Dedifferentiated amniotic fluid mesenchymal stem cell (primary cell): ENCODE measurements around the gene SH3RF2.
"Not testable (repeated sequence)": the region's sequence is repeated elsewhere in the genome, so short reads cannot be mapped to it uniquely, and the experiment has no call there.

Source experiments
- DNase-seq: peaks from one replicate; pipeline ENCODE4 v3.0.0-alpha.2; 2016; ENCODE audit errors: extremely low spot score

SH3RF2 gene

DNA sequence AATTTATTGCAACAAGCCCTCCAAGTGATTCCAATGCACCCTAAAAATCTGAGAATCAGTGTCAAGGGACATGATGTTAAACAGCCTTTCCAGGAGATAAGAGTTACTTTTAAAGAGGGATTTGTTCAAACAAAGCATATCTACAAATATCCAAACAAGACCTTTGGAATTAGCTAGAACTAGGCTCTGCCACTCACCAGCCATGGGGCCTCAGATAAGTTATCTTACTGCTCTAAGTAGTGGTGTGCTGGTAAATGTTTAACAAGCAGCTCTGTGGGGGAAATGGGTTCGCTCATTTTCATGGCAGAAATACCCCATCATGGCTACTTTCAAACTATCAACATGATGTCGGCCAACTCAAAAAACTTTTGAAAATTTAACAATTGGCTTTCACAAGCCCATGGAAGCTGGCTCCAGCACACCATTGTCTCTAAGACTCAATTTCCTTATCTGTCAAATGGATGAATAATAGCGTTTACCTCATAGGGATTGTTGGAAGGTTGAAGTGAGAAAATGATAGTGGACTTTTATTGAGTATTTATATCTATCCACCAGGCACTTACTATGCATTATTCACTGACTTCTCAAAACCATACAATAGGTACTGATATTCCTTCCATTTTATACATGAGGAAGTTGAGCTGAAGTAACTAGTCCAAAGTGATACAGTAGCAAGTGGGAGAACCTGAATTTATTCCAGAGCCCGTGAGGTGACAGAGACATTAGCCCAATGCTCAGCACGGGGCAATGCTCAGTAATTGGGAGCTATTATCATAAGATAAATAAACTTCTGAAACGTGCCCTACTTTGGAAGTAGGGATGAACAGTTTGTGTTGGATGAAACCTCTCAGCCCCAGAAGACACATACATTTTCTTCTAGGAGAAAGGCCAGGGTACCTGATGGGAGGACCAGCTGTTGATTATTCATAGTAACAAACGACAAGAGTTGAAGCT, 43.2 kb downstream of the SH3RF2 start:
- no peak for DNase-seq

DNA sequence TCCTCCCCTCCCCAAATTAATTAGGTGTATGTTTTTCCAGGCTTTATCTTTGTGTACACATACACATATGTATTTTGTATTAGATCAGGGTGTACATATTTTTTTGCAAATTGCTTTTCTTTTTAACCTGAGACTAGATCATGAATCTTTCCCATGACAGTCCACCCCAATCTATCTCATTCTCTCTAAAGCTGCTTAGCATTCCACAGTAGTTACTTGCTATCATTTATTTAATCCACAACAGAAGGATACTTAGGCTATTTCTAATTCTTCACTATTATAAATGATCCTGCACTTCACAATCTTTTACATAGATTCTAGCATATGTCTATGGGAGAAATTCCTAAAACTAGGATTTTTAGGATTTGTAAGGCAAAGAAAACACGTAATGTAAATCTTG, 43.9 kb downstream of the SH3RF2 start:
- DNase-seq = no peak

DNA sequence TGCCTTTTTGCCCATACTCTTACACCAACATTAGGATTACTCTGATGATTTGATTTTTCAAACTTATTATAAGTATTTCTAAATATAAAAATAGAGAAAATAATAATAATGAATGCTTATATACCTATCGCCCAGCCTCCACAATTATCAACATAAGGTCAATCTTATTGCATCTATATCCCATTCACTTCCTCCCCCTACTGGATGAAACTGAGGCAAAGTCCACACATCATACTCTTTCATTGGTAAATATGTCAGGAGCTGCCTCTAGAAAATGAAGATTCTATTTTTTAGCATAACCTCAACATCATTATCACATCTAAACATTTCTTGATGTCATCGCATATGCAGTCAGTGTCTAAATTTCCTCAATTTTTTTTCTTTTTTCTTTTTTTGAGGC, 44.3 kb downstream of the SH3RF2 start:
- no peak for DNase-seq

DNA sequence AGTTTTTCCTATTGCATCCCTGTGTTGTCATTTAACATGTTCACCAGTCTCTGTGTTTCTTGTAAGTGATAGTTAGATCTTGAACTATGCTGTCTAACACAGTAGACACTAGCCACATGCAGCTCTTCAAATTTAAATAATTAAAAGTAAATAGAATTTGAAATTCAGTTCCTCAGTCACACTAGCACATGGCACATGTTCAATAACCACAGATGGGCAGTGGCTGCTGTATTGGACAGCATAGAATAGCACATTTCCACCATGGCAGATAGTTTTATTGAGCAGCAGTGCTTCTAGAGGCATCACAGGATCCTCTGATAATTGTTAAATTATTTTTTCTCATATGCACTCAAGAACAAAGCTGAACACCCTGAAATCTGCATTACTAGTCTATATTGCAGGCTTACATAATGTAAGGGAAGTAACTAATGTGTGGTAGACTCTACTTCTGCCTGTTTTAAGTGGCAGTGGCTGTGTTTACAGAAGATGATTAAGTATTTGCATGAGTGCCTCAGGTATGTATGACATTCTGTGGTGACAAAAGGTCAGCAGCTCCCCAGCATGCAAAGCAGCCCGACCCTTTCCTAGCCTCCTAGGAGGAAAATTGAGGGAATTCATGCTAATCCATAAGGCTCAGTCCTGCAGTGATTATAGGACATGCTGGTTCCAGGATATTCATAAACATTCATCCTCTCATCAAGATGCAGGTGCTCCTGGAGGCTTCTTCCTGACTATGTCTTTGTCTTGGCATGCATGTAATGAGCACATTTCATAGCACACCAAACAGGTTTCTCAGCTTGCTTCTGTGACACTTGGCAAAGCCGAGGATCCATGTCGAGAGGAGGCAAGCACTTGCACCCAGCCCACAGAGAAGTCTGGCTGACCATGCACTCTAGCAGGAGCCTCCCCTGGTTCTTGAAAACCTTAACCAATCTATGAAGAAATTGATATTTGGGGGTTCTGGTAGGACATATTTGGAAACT, 45.5 kb downstream of the SH3RF2 start:
- DNase-seq = no peak

DNA sequence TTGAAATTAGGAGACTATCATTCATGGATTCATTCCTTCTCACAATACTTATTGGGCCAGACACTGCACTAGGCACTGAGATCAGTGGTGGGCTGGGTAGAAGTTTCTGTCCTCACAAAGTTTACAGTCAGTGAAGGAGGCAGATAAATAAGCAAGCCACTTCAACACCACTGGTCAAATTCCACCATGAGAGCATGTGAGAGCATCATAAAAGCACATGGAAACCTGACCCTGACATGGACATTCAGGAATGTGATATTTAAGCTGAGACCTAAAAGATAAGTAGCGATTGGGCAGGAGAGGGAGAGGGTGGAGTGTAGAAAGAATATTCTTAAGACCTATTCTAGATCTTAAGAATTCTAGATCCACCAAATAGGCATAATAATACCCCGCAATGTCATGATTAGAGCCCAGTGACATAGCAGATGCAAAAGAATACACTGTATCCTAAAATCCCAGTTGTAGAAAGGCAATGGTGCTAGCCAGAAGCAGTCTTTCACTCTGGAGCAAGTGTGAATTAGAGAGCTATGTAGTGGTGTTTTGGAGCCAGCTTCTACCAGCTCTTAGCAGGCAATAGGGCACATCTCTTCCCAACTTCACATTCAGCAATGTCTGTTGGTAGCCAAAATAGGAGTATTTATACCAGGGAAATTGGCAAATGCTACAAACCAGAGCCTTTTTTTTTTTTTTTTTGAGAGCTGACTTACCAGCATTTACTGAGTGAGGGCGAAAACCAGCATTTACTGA, 46.4 kb downstream of the SH3RF2 start:
- DNase-seq = no peak

DNA sequence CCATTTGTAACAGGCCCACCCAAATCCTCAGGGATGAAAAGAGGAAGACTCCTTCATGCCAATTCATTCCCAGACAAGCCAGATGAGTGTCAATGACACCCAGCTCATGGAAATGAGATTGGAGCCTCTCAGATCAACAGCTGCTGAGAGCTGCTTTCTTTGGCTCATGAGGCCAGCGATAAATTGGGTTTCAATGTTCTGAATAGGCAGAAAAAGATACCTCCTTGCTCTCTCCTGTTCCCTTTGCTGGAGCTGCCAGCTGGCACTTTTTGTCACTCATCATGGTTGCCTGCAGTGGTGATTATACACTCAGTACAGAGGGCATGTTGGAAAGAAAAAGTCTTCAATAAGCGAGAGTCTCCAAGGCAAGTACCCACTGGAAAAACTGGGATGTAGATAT, 47.1 kb downstream of the SH3RF2 start:
- no peak for DNase-seq

DNA sequence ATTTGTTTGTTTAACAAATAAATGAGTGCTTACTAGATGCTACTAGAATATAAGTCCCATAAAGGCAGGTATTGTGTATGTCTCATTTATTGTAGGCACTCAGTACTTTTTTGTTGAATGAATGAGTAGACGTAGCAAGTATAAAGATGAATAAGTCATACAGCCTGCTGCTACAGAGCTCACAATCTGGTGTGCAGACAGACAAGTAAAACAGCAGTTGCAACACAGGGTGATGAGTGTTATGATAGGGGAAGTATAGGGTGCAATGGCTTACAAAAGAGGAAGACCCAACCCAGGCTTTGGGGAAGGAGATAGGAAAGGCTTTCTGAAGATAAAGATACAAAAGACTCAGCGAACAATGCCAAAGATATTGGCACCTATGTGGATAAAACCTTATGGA, 47.7 kb downstream of the SH3RF2 start:
- DNase-seq = no peak

DNA sequence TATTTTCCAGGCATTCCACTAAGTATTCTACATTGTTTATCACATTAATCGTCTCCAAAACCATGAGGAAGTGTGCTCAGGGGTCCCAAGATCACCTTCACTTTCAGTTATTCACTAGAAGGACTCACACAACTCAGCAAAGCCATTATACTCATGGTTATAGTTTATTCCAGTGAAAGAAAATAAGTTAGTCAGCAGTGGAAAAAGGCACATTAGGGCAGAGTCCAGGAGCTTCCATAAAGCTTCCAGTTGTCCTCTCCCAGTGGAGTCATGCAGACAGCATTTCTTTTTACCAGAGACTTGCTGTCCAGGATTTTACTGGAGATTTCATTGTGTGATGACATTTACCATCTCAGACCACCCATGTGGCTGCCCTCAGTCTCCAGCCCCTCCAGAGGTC, 51.5 kb downstream of the SH3RF2 start:
- no peak for DNase-seq

DNA sequence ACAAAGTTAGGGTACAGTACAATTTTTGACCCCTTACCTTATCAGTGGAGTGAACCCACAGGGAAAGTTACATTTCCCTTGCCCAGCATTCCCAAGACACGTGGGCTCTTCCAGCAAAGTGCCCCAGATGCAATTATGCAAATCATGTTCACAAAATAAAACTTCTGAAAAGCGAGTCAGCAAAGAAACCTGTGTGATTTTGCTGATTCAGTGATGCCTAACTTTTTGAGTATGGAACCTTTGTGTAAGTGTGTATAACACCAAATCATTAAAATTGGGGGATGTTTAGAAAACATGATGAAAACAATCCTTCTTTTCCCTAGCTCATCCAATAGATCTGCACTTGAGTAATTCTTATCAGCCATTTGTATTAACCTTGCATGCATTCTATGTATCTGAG, 52.6 kb downstream of the SH3RF2 start:
- DNase-seq = no peak

DNA sequence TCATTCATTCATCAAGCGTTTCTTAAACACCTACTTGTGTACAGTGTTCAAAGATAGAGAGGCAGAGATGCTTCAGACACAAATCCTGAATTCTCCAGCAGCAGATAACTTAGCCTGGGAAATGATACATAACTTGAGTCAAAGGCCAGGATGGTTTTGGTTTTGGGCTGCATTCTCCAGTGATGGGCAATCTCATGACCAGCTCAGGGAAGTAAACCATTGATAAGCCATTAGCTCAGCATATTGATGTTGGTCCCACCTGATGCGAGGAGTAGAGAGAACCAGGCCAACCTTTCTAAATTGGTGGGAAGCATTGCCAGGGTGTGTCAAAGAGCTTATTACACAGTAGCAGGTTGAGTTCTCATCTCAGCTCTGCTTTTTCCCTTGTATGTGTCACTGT, 53.0 kb downstream of the SH3RF2 start:
- no peak for DNase-seq

DNA sequence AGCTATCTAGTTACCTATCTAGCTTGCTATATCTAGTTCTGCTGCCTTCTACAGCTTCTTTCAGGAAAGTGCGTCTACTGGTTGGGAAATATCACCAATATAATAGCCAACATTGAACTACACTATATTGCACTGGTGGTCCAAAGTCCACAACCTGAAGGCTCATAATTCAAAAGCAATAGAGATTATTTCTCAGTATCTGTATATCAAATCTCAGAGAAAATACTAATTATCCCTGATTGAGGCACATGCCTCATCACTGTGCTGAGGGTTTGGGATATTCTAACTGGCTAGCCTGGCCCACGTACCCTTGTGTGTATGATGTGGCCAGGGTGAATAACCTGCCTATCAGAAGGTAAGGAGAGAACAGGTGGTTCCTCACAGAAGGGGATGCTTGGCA, 53.8 kb downstream of the SH3RF2 start:
- DNase-seq = no peak

DNA sequence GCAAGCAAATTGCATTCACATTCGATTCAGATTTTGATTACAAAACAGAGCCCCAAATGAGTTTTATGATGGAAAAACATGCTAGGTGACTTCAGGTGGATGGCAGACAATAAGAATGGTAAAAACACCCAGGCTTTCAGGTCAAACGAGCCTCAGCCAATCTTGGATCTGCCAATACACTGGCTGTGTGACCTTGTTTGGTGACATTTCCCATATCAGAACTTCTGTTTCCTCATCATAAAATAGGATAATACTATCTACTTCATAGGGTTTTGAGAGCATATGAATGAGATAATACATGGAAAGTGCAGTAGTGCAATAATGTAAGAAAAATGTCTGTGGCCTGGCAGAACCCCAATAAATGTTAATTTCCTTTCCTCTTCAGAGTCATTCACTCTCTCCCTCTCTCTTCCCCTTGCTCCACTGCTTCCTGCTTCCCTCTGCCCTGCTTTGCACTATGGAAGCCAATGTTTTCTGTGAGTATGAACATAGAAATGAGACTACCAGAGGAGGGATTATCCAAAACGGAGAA, 54.7 kb downstream of the SH3RF2 start:
- DNase-seq = no peak

DNA sequence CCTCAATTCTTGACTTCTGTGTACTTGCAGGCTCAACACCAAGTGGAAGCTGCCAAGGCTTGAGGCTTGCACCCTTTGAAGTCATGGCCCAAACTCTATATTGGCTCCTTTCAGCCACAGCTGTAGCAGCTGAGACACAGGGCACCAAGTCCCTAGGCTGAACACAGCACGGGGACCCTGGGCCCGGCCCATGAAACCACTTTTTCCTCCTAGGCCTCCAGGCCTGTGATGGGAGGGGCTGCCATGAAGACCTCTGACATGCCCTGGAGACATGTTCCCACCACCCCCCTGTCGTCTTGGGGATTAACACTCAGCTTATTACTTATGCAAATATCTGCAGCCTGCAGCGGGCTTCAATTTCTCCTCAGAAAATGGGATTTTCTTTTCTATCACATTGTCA, 57.2 kb downstream of the SH3RF2 start:
- not testable (repeated sequence) for DNase-seq

DNA sequence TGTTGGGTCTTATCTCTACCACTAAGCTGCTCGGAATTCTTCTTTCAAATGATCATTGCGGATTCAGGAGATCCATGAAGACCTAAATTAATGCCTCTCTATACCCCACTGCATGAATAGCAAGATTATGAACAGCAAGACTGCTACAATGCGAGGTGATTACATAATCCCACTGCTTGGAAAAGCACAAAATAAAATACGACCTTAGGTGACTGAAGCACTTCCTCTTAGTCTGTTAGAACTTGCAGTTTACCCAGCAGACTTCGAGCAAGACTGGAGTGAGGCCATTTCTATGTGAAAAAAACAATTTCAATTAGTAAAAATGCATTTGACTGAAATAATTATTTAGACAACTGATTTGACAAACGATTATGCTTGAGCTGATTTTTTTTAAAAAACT, 59.8 kb downstream of the SH3RF2 start:
- no peak for DNase-seq

DNA sequence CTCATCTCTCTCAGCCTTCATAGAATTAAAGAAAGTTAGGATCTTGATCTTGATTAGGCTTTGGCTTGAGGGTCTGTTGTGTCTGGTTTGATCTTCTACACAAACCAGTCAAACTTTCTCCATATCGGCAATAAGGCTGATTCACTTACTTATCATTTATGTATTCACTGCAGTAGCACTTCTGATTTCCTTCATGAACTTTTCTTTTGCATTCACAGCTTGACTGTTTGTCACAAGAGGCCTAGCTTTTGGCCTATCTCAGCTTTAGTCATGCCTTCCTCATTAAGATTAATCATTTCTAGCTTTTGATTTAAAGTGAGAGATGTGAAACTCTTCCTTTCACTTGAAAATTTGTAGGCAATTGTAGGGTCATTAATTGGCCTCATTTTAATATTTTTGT, 62.8 kb downstream of the SH3RF2 start:
- DNase-seq = no peak

DNA sequence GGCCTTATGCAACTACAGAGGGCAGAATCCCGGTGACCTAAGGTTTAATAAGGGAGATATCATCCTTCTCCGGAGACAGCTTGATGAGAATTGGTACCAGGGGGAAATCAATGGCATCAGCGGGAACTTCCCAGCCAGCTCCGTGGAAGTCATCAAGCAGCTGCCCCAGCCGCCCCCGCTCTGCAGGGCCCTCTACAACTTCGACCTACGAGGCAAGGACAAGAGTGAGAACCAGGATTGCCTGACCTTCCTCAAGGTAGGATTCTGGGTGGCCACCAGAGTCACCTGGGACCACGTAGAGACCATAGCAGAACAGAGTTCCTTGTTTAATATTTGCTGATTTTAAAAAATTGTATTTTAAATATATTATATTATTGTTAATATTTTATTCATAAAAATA, 63.7 kb downstream of the SH3RF2 start:
- DNase-seq = no peak

DNA sequence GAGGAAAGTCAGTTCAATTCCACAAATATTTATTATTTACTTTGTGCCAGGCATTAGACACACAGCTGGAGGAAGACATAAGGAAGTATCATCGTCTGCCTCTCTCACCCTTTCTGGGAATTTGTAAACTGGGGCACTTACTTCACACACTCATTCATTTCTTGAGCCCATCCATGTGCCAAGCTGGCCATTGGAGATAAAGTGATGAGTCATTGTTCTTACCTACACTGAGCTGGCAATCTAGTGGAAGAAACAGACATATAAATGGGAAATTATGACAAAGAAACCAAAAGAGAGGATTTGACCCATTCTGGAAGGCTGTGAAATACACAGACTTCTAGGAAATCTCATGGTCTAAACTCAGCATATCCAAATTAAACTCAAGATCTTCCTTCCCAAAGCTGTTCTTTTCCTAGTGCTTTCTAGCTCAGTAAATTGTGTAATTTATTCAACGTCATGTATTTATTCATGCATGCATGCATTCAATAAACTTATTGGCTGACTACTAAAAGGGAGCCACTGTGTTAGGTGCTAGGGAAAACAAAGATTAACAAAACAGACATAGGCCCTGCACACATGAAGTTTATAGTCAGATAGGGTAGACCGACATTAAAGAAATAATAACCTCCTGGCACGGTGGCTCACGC, 65.3 kb downstream of the SH3RF2 start:
- no peak for DNase-seq

DNA sequence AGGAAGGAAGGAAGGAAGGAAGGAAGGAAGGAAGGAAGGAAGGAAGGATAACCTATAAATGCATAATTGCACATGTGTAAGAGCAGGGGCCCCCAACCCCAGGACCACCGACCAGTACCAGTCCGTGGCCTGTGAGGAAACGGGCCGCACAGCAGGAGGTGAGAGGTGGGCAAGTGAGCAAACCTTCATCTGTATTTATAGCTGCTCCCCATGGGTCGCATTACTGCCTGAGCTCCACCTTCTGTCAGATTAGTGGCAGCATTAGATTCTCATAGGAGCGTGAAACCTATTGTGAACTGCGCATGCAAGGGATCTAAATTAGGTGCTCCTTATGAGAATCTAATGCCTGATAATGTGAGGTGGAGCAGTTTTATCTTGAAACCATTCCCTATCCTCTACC, 66.1 kb downstream of the SH3RF2 start:
- DNase-seq = no peak

DNA sequence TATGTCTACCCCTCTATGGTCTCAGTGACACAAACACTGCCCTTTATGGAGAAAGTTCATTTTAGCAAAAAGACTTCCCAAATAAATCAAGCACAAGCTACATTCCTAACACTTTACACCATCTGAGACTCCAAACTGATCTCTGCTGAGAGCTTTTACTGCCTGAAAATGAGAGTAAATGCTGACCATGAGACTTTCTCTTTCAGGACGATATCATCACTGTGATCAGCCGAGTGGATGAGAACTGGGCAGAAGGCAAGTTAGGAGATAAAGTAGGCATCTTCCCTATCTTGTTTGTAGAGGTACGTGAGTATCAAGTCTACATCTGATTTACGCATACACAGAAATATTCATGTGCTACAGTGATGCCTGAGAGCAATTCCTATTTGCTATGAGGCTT, 67.5 kb downstream of the SH3RF2 start:
- no peak for DNase-seq

DNA sequence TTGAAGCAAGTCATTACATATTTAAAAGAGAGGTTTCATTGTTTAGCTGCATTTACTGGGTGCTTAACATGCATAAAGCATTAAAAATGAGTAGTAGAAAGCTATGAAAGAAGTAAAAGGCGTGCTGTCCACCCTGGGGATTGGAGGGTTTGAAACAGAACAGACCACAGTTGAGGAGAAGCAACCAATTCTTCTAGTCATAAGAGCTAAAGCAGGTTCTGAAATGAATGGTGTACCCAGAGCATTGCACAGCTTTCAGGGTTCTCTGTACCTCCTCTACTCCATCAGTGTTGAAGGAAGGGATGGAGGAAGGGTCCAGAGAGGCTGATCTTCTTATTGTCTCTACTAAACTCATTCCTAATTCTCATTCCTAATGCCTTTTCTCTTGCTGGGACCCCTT, 68.9 kb downstream of the SH3RF2 start:
- DNase-seq = no peak

DNA sequence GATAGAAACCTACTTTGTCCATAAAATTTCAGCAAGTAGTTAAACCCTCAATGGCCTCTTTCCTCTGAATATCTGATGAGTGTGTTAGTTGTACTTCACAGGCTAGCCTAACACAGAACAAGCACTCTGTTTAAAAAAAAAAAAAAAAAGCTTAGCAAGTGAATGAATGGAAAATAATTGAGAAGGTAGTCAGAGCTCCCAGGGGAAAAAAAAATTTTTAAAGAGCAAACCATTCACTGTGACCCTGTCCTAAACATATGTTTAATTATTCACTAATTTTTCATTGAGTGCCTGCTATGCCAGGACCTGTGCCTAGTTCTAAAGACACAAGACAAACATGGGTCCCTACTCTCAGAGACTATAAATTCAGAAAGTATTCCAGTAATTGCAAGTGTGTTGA, 69.3 kb downstream of the SH3RF2 start:
- DNase-seq = no peak
